ENCODE results near the gene ITPRIPL1. TPM values are rescaled to one million over a fixed set of nuclear protein-coding genes. Genes with fewer than 3 reads are reported as not detected.

The ITPRIPL1 gene
- total and polyA plus RNA-seq, 2 of the 8 experiments (the other 6 are each of a cell fraction or from before 2014, with no cell fraction given) = 10.6 to 16.1 TPM

GRCh38 chr2:96306370-96306769 lies 18.7 kb upstream of the ITPRIPL1 start:
- DNase-seq (ENCODE audit: low read depth in 1 of 2, low spot score in 2 of 2) (no peak), FAIRE-seq (no peak)
- H2BK15ac ChIP-seq (ENCODE audit: low read length) = 0 out of 2 replicates have a peak overlapping the region, but pooled peaks have one; percentile 1
- H3K79me1 ChIP-seq (ENCODE audit: low read depth, low read length) = 0 out of 2 replicates have a peak, but pooled peaks cover 3% of the 10 kb centered on the region
- 85% methylated on average over 3 of the region's 3 CpGs; no CpG with 5 or more reads in 1 of the 2 experiments for WGBS, 2 experiments (ENCODE audit: extremely low coverage in 1 of 2, insufficient coverage in 1 of 2, insufficient read length in 1 of 2, insufficient replicate concordance in 2 of 2, low coverage in 1 of 2, low lambda C conversion rate in 2 of 2, missing lambda C conversion rate in 1 of 2)
- H4K20me1 ChIP-seq (replicated peaks in 1 of 2; ENCODE audit: control insufficient read depth in 1 of 2, insufficient read depth in 2 of 2, low read length in 2 of 2) = peaks cover 0 to 3% of the 10 kb centered on the region in 2 experiments
- H3K27ac ChIP-seq (ENCODE audit: low read depth, low read length) = 0 out of 2 replicates have a peak overlapping the region, but pooled peaks have one; percentile 82
- peaks cover 17 to 24% (median 22%) of the 10 kb centered on the region in 4 experiments for H3K36me3 ChIP-seq (ENCODE audit: control insufficient read depth in 2 of 4, insufficient read depth in 4 of 4, low read length in 3 of 4)
- no peak overlapping the region for H3K56ac ChIP-seq (replicated peaks; ENCODE audit: insufficient read length, low read depth, low read length)
- H2BK12ac ChIP-seq (ENCODE audit: low read depth, low read length) = no peak overlapping the region
- H3K4me2 ChIP-seq (ENCODE audit: insufficient read depth in 1 of 2, low read depth in 2 of 2, low read length in 2 of 2) = peak overlapping the region; percentile 66 to 96
- H3K14ac ChIP-seq (ENCODE audit: insufficient read length) = no peak overlapping the region
- H4K8ac ChIP-seq (ENCODE audit: extremely low read depth, insufficient read depth, low read length) = peak overlapping the region; percentile 84
- no peaks in the 10 kb centered on the region for H3K27me3 ChIP-seq (replicated peaks in 1 of 4; ENCODE audit: control insufficient read depth in 3 of 4, extremely low read depth in 1 of 4, insufficient read depth in 3 of 4, low read length in 3 of 4)
- H3K79me2 ChIP-seq (ENCODE audit: control insufficient read depth in 1 of 2, insufficient read depth in 2 of 2, low read length in 2 of 2) = peaks cover 0 to 36% of the 10 kb centered on the region in 2 experiments; a peak in 2 of 4 replicates
- H2AFZ ChIP-seq (ENCODE audit: low read length) = 0 out of 2 replicates have a peak overlapping the region, but pooled peaks have one; percentile 5
- H3K9me3 ChIP-seq (ENCODE audit: insufficient read depth in 2 of 2, low read depth in 1 of 2, low read length in 1 of 2) = no peaks in the 10 kb centered on the region
- peaks cover 0 to 13% (median 4%) of the 10 kb centered on the region in 4 experiments; a peak in 4 of 7 replicates for H3K4me1 ChIP-seq (replicated peaks in 1 of 4; ENCODE audit: control insufficient read depth in 3 of 4, insufficient read depth in 4 of 4, low read length in 3 of 4)
- H3K4me3 ChIP-seq (ENCODE audit: extremely low read depth in 1 of 4, insufficient read depth in 2 of 4, low read depth in 3 of 4, low read length in 4 of 4) = peak overlapping the region in 3 of 4 experiments; percentile 79 to 98 (median 93); a peak in 7 of 8 replicates
- H3K23me2 ChIP-seq (ENCODE audit: low read depth, low read length) = no peaks in the 10 kb centered on the region
- H2BK20ac ChIP-seq (ENCODE audit: low read length) = no peak overlapping the region
- H2BK5ac ChIP-seq (ENCODE audit: low read depth, low read length) = peak overlapping the region; percentile 77; the same call in 1 of the 2 replicates
- no peak overlapping the region for H3K18ac ChIP-seq (ENCODE audit: extremely low read depth, low read length)
- H3K4ac ChIP-seq (replicated peaks; ENCODE audit: insufficient read length, low read depth, low read length) = peak overlapping the region; percentile 11
- POLR2A ChIA-PET (ENCODE audit: partially characterized antibody) = interaction anchor here (1.1 to 3.6 kb wide), 6 partner anchors 14 to 169 kb away, joined by 3 to 28 read pairs (median 4); partner anchors contain the start of gene NCAPH
- CTCF ChIA-PET (ENCODE audit: partially characterized antibody) = interaction anchor here (0.7 kb wide), 1 partner anchor 19 kb away, joined by 3 read pairs; the partner anchor contains the start of gene ITPRIPL1
- peak overlapping the region; percentile 1 for H2BK120ac ChIP-seq (replicated peaks; ENCODE audit: low read depth, low read length)
- H4K91ac ChIP-seq (replicated peaks; ENCODE audit: insufficient read length, low read length) = peak overlapping the region; percentile 5
- 0 out of 2 replicates have a peak overlapping the region, but pooled peaks have one; percentile 4 for H2AK5ac ChIP-seq (ENCODE audit: low read depth, low read length)
- H4K5ac ChIP-seq (ENCODE audit: insufficient read length, low read depth, low read length) = peak overlapping the region; percentile 12
- H3K9ac ChIP-seq (replicated peaks in 1 of 4; ENCODE audit: extremely low read depth in 1 of 4, low read depth in 3 of 4, low read length in 3 of 4) = peak overlapping the region in 1 of 4 experiments; percentile 82; a peak in 2 of 7 replicates
- H3K23ac ChIP-seq (ENCODE audit: insufficient read length) = no peak overlapping the region
- no peak for TF ChIP-seq KDM5A (IDR thresholded peaks at IDR 0.05; ENCODE audit: low read length)
- TF ChIP-seq ZNF274 (IDR thresholded peaks at IDR 0.05; ENCODE audit: borderline replicate concordance, extremely low read depth, low read length) = no peak
- no peak for TF ChIP-seq CHD1 (IDR thresholded peaks at IDR 0.05; ENCODE audit: low read depth, low read length)
- TF ChIP-seq CTBP2 (IDR thresholded peaks at IDR 0.05; ENCODE audit: borderline replicate concordance, insufficient read depth, insufficient read length, low read length) = no peak
- no peak for TF ChIP-seq TAF7 (optimal IDR thresholded peaks at IDR 0.05; ENCODE audit: borderline replicate concordance, low read depth, low read length)
- no peak for TF ChIP-seq CBX8 (IDR thresholded peaks at IDR 0.05; ENCODE audit: borderline replicate concordance, low read depth, low read length)
- no peak for TF ChIP-seq CREB1 (IDR thresholded peaks at IDR 0.05)
- no peak for TF ChIP-seq CHD2 (IDR thresholded peaks at IDR 0.05; ENCODE audit: low read length)
- no peak for TF ChIP-seq TBP (IDR thresholded peaks at IDR 0.05; ENCODE audit: low read depth, low read length)

All from H1 (cell line).